Activated CD4-positive, alpha-beta memory T cell treated with anti-CD3 and anti-CD28 coated beads, Interleukin-2, amount 10 ng/mL, durations not matched to agents 7 days and 5 days (primary cell): Measurements from ENCODE around the gene F13A1. TPM values are rescaled to one million over a fixed set of nuclear protein-coding genes. Genes with fewer than 3 reads are reported as not detected.

ENCODE experiments used
- CTCF ChIA-PET: fragments of 350-600 bp; sonication (Branson Sonifier 250); formaldehyde crosslinking; loops from one replicate; lab custom pipeline; 2021; ENCODE audit warnings: antibody characterized with exemption, inconsistent platforms; lab: Charles Lee
- POLR2A ChIA-PET: fragments of 350-600 bp; sonication (Branson Sonifier 250); formaldehyde crosslinking; loops from one replicate; lab custom pipeline; 2021; ENCODE audit warnings: antibody characterized with exemption; lab: Charles Lee
- DNase-seq: peaks from one replicate; pipeline ENCODE4 v3.0.0-alpha.2; 2020
- H3K27ac Mint-ChIP-seq: one replicate; pipeline ENCODE4 v1.8.0; 2021; ENCODE audit warnings: mild to moderate bottlenecking, mixed read lengths
- H3K27me3 Mint-ChIP-seq: one replicate; pipeline ENCODE4 v1.8.0; 2021; ENCODE audit warnings: mixed read lengths
- H3K36me3 Mint-ChIP-seq: one replicate; pipeline ENCODE4 v1.8.0; 2021; ENCODE audit warnings: low read depth, mixed read lengths
- H3K4me1 Mint-ChIP-seq: one replicate; pipeline ENCODE4 v1.8.0; 2021; ENCODE audit warnings: mixed read lengths
- H3K4me3 Mint-ChIP-seq: one replicate; pipeline ENCODE4 v1.8.0; 2021; ENCODE audit warnings: mild to moderate bottlenecking, mixed read lengths
- H3K9me3 Mint-ChIP-seq: one replicate; pipeline ENCODE4 v1.8.0; 2021; ENCODE audit warnings: mixed read lengths
- total RNA-seq, 2 experiments: library from RNA; stranded (reverse); gene quantifications; one replicate each; pipeline ENCODE4 v1.2.3, GENCODE V29; 2021

The F13A1 gene
- not detected for total RNA-seq

GRCh38 chr6:6319952-6320811, at the start of gene F13A1:
TSS of gene F13A1 (minus strand) at chr6:6320662. CDS start at chr6:6318664, 1,998 bp downstream.
- no peaks in the 10 kb centered on the region for H3K4me1 Mint-ChIP-seq
- CTCF ChIA-PET: no interaction called here

GRCh38 chr6:6368684-6369052, 48.2 kb upstream of the F13A1 start:
- H3K27ac Mint-ChIP-seq: no peak overlapping the region
- H3K27me3 Mint-ChIP-seq: peaks cover 2% of the 10 kb centered on the region
- H3K4me3 Mint-ChIP-seq: no peak overlapping the region
- no peaks in the 10 kb centered on the region for H3K9me3 Mint-ChIP-seq
- CTCF ChIA-PET: no interaction called here
- no peaks in the 10 kb centered on the region for H3K4me1 Mint-ChIP-seq
- POLR2A ChIA-PET: no interaction called here
- H3K36me3 Mint-ChIP-seq: no peaks in the 10 kb centered on the region
- no peak for DNase-seq

More at GRCh38 chr6:6319952-6320811, at the start of gene F13A1:
- H3K4me3 Mint-ChIP-seq: no peak within 1 kb of the TSS
- no peak for DNase-seq
- H3K36me3 Mint-ChIP-seq: no peaks in the 10 kb centered on the region
- POLR2A ChIA-PET: no interaction called here
- H3K27ac Mint-ChIP-seq: no peak within 1 kb of the TSS
- peaks cover 48% of the 10 kb centered on the region for H3K27me3 Mint-ChIP-seq
- H3K9me3 Mint-ChIP-seq: no peaks in the 10 kb centered on the region

- no peak overlapping the region for H3K27ac Mint-ChIP-seq
- H3K36me3 Mint-ChIP-seq: no peaks in the 10 kb centered on the region
- H3K27me3 Mint-ChIP-seq: peaks cover 2% of the 10 kb centered on the region
- DNase-seq: no peak
- ChIA-PET CTCF (no interaction called here), POLR2A (no interaction called here)
- H3K4me1 Mint-ChIP-seq: no peaks in the 10 kb centered on the region
- H3K9me3 Mint-ChIP-seq: no peaks in the 10 kb centered on the region
- no peak overlapping the region for H3K4me3 Mint-ChIP-seq
These were observed 47.7 kb upstream of the F13A1 start for GRCh38 chr6:6368040-6368683.

GRCh38 chr6:6366803-6367202, 46.3 kb upstream of the F13A1 start:
- Mint-ChIP-seq H3K9me3 (no peaks in the 10 kb centered on the region), H3K36me3 (no peaks in the 10 kb centered on the region)
- CTCF ChIA-PET: no interaction called here

GRCh38 chr6:6365242-6365641, 44.8 kb upstream of the F13A1 start:
- no peaks in the 10 kb centered on the region for H3K27me3 Mint-ChIP-seq
- no peaks in the 10 kb centered on the region for H3K36me3 Mint-ChIP-seq
- no peaks in the 10 kb centered on the region for H3K9me3 Mint-ChIP-seq
- H3K27ac Mint-ChIP-seq: no peak overlapping the region
- H3K4me3 Mint-ChIP-seq: no peak overlapping the region
- H3K4me1 Mint-ChIP-seq: no peaks in the 10 kb centered on the region
- ChIA-PET CTCF (no interaction called here), POLR2A (no interaction called here)
- DNase-seq: no peak

More at GRCh38 chr6:6366803-6367202, 46.3 kb upstream of the F13A1 start:
- POLR2A ChIA-PET: no interaction called here
- Mint-ChIP-seq H3K27me3 (no peaks in the 10 kb centered on the region), H3K4me1 (no peaks in the 10 kb centered on the region), H3K4me3 (no peak overlapping the region), H3K27ac (no peak overlapping the region)
- no peak for DNase-seq

- ChIA-PET CTCF (no interaction called here), POLR2A (no interaction called here)
- no peak for DNase-seq
- H3K4me1 Mint-ChIP-seq: no peaks in the 10 kb centered on the region
- H3K27ac Mint-ChIP-seq: no peak overlapping the region
- H3K36me3 Mint-ChIP-seq: no peaks in the 10 kb centered on the region
- no peaks in the 10 kb centered on the region for H3K27me3 Mint-ChIP-seq
- H3K4me3 Mint-ChIP-seq: no peak overlapping the region
- no peaks in the 10 kb centered on the region for H3K9me3 Mint-ChIP-seq
These were observed 41.8 kb upstream of the F13A1 start for GRCh38 chr6:6362056-6362840.

- Mint-ChIP-seq H3K27ac (no peak overlapping the region), H3K27me3 (peaks cover 4% of the 10 kb centered on the region)
- POLR2A ChIA-PET: no interaction called here
These were observed 37.1 kb upstream of the F13A1 start for GRCh38 chr6:6357530-6357929.

GRCh38 chr6:6357032-6357431, 36.6 kb upstream of the F13A1 start:
- CTCF ChIA-PET: interaction anchor here (0.6 kb wide), 1 partner anchor 138 kb away, joined by 3 read pairs; no protein-coding TSS in a partner anchor

More at GRCh38 chr6:6357530-6357929, 37.1 kb upstream of the F13A1 start:
- no peaks in the 10 kb centered on the region for H3K36me3 Mint-ChIP-seq
- H3K4me1 Mint-ChIP-seq: no peaks in the 10 kb centered on the region
- DNase-seq: no peak
- CTCF ChIA-PET: no interaction called here
- no peak overlapping the region for H3K4me3 Mint-ChIP-seq
- H3K9me3 Mint-ChIP-seq: no peaks in the 10 kb centered on the region

GRCh38 chr6:6352772-6353171, 32.3 kb upstream of the F13A1 start:
- Mint-ChIP-seq H3K4me1 (no peaks in the 10 kb centered on the region), H3K27me3 (peaks cover 4% of the 10 kb centered on the region), H3K36me3 (no peaks in the 10 kb centered on the region), H3K27ac (no peak overlapping the region), H3K4me3 (no peak overlapping the region), H3K9me3 (no peaks in the 10 kb centered on the region)
- ChIA-PET CTCF (no interaction called here), POLR2A (no interaction called here)
- no peak for DNase-seq

More at GRCh38 chr6:6357032-6357431, 36.6 kb upstream of the F13A1 start:
- POLR2A ChIA-PET: no interaction called here
- Mint-ChIP-seq H3K4me1 (no peaks in the 10 kb centered on the region), H3K36me3 (no peaks in the 10 kb centered on the region), H3K4me3 (no peak overlapping the region), H3K27me3 (peaks cover 4% of the 10 kb centered on the region), H3K9me3 (no peaks in the 10 kb centered on the region), H3K27ac (no peak overlapping the region)
- no peak for DNase-seq

GRCh38 chr6:6351511-6352025, 31.1 kb upstream of the F13A1 start:
- Mint-ChIP-seq H3K36me3 (no peaks in the 10 kb centered on the region), H3K4me1 (no peaks in the 10 kb centered on the region), H3K27ac (no peak overlapping the region), H3K27me3 (peaks cover 6% of the 10 kb centered on the region), H3K4me3 (no peak overlapping the region), H3K9me3 (no peaks in the 10 kb centered on the region)
- ChIA-PET CTCF (no interaction called here), POLR2A (no interaction called here)
- no peak for DNase-seq

- Mint-ChIP-seq H3K4me1 (no peaks in the 10 kb centered on the region), H3K4me3 (no peak overlapping the region), H3K27ac (no peak overlapping the region), H3K36me3 (no peaks in the 10 kb centered on the region), H3K27me3 (peaks cover 10% of the 10 kb centered on the region), H3K9me3 (no peaks in the 10 kb centered on the region)
- ChIA-PET POLR2A (no interaction called here), CTCF (no interaction called here)
- DNase-seq: no peak
These were observed 30.2 kb upstream of the F13A1 start for GRCh38 chr6:6350696-6351095.

- Mint-ChIP-seq H3K27ac (no peak overlapping the region), H3K4me3 (no peak overlapping the region), H3K27me3 (peaks cover 9% of the 10 kb centered on the region), H3K9me3 (no peaks in the 10 kb centered on the region), H3K4me1 (no peaks in the 10 kb centered on the region), H3K36me3 (no peaks in the 10 kb centered on the region)
- ChIA-PET POLR2A (no interaction called here), CTCF (no interaction called here)
- no peak for DNase-seq
These were observed 27.8 kb upstream of the F13A1 start for GRCh38 chr6:6348256-6348655.
